Nephron (organoid): ENCODE results near the gene GPSM1.
A peak's percentile ranks its signal among the peaks of the same experiment; 100 is the strongest.

ENCODE experiments used
- H3K27ac Mint-ChIP-seq, 3 experiments: 2 replicates each; pipeline ENCODE4 v1.8.0; 2020; ENCODE audit warnings: mixed read lengths in 3 of 3, mild to moderate bottlenecking in 2 of 3, moderate library complexity in 1 of 3
- H3K27me3 Mint-ChIP-seq: 2 replicates; pipeline ENCODE4 v1.8.0; 2021; ENCODE audit warnings: low read depth, mild to moderate bottlenecking, moderate library complexity, mixed read lengths
- H3K36me3 Mint-ChIP-seq: 2 replicates; pipeline ENCODE4 v1.8.0; 2020; ENCODE audit warnings: low read depth, mixed read lengths
- H3K4me1 Mint-ChIP-seq: 2 replicates; pipeline ENCODE4 v1.8.0; 2020; ENCODE audit warnings: mixed read lengths
- H3K4me3 Mint-ChIP-seq, 3 experiments: 2 replicates each; pipeline ENCODE4 v1.8.0; 2020; ENCODE audit warnings: mild to moderate bottlenecking in 3 of 3, mixed read lengths in 3 of 3, moderate library complexity in 2 of 3
- H3K9me3 Mint-ChIP-seq: 2 replicates; pipeline ENCODE4 v1.8.0; 2020; ENCODE audit warnings: mixed read lengths
- TF ChIP-seq, protein P1 (sequence below), 3 experiments: fragments of 200-600 bp; sonication (generic); IDR thresholded peaks; one replicate each; pipeline ENCODE4 v1.5.0; 2021; ENCODE audit warnings: antibody characterized with exemption in 3 of 3; ENCODE audit not compliant: unreplicated experiment in 3 of 3

The GPSM1 gene

DNA sequence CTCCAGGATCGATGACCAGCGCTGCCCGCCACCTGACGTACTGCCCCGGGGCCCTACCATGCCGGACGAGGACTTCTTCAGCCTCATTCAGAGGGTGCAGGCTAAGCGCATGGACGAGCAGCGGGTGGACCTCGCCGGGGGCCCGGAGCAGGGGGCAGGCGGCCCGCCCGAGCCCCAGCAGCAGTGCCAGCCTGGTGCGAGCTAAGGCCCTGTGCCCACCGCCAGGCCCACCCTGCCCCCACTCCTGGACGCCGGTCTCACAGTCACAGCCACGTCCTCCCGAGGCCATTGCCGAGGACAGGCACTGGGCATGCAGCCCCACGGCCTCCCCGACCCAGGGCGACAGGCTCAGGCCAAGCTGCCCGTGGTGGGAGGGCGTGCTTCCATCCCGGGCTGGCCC lies 30.7 kb downstream of the GPSM1 start:
- H3K27ac Mint-ChIP-seq = no peak overlapping the region
- H3K4me1 Mint-ChIP-seq = peaks cover 8% of the 10 kb centered on the region
- TF ChIP-seq, protein P1, sequence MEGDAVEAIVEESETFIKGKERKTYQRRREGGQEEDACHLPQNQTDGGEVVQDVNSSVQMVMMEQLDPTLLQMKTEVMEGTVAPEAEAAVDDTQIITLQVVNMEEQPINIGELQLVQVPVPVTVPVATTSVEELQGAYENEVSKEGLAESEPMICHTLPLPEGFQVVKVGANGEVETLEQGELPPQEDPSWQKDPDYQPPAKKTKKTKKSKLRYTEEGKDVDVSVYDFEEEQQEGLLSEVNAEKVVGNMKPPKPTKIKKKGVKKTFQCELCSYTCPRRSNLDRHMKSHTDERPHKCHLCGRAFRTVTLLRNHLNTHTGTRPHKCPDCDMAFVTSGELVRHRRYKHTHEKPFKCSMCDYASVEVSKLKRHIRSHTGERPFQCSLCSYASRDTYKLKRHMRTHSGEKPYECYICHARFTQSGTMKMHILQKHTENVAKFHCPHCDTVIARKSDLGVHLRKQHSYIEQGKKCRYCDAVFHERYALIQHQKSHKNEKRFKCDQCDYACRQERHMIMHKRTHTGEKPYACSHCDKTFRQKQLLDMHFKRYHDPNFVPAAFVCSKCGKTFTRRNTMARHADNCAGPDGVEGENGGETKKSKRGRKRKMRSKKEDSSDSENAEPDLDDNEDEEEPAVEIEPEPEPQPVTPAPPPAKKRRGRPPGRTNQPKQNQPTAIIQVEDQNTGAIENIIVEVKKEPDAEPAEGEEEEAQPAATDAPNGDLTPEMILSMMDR (IDR thresholded peaks at IDR 0.05; ENCODE audit: unreplicated experiment in 3 of 3) = no peak
- H3K27me3 Mint-ChIP-seq = no peaks in the 10 kb centered on the region
- H3K4me3 Mint-ChIP-seq = no peak overlapping the region
- no peaks in the 10 kb centered on the region for H3K36me3 Mint-ChIP-seq
- H3K9me3 Mint-ChIP-seq = no peaks in the 10 kb centered on the region

DNA sequence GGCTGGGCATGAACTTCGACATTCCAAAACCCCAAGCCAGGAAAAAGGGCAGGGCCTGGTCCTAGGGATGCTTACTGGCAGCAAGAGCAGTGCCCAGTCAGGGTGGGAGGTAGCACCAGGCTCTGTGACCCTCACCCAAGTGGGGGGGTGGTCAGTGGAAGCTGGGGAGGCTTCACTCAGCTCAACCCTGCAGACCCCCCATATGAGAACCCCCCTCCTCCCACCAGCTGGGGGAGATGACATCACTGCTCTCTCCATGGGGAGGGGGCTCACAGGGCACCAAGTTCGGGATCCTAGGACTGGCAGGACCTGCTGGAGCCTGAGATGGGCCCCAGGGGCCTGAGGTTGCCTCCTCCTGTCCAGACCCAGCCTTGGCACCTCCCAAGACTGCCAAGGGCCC lies 31.5 kb downstream of the GPSM1 start:
- TF ChIP-seq, protein P1 (IDR thresholded peaks at IDR 0.05; ENCODE audit: unreplicated experiment in 3 of 3) = no peak
- H3K4me3 Mint-ChIP-seq = no peak overlapping the region

DNA sequence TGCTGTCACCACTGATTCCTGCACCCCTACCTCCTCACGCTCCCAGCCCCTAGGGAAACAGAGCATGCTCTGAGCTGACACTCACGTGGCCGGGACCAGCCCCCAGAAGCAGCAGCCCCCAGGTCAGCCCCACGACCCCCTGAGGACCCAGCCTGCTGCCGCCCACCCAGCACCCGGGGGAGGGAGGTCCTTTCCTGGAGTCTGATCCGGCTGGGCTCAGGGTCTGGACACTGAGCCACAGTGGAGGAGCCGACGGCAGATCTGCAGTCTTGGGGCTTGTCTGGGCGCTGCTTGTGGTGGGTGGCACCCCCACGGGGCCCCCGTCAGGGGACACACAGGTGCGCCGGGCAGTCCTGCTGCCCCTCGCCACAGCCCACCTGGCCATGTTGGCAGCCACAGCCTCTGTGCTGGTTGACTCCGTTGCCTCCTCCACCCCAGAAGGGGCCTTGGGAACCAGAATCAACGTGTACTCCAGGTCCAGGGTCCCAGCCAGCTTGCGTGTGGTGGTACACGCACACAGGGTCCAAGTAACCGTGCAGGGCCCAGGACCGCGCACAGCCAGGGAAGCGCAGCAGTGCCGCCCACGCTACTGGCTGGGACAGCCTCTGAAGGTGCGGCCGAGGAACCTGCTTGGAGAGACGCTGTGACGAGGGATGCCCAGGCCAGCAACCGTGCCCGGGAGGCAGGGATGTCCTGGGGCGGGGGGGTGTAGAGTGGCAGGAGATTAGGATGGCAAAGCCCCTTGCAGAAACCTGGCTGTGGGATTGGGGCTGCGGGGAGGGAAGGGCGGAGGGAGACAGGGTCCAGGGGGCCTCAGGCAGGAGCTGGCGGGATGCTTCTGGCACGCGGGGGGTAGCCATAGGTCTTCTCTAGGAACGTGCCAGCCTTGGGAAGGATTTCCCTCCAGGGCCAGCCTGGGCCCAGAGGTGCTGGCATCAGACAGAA lies 32.7 kb downstream of the GPSM1 start:
- Mint-ChIP-seq H3K9me3 (no peaks in the 10 kb centered on the region), H3K27ac (no peak overlapping the region), H3K36me3 (no peaks in the 10 kb centered on the region), H3K27me3 (no peaks in the 10 kb centered on the region), H3K4me1 (no peaks in the 10 kb centered on the region), H3K4me3 (no peak overlapping the region)
- TF ChIP-seq, protein P1 (IDR thresholded peaks at IDR 0.05; ENCODE audit: unreplicated experiment in 3 of 3) = no peak

More for the DNA sequence above, 31.5 kb downstream of the GPSM1 start:
- H3K27me3 Mint-ChIP-seq = no peaks in the 10 kb centered on the region
- H3K36me3 Mint-ChIP-seq = no peaks in the 10 kb centered on the region
- H3K9me3 Mint-ChIP-seq = no peaks in the 10 kb centered on the region
- H3K27ac Mint-ChIP-seq = no peak overlapping the region
- peaks cover 8% of the 10 kb centered on the region for H3K4me1 Mint-ChIP-seq

DNA sequence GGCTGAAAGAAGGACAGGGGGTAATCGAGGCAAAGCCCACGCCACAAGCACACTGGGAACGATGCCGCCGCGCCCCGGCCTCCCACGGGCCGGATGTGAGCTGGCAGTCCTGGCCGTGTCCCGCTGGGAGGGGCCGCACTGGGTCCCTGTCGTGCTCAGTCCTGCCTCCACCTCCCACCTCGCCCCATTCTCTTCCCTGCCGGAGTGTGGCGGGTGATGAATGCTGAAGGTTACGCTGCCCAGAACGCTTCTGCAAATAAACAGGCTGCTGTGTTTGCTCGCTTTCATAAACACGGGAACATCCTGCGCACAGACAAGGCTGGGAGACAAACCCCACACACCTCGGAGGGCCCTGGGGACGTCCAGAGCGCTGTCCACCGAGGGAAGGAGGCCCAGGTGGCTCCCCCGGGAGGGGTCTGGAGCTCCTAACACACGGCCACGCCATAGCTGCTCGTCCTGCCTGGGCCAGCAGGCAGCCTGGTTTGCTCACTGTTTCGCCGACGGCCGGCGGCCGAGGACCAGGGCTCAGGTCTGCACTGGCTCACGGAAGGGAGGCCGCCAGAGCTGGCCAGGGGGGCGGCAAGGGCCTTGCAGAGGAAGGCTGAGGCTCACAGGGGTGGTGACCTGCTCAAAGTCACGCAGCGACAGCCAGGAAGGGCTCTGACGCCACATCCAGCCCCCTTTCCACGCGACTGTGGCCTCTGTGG lies 33.9 kb downstream of the GPSM1 start:
- Mint-ChIP-seq H3K4me3 (peak overlapping the region in 2 of 3 experiments; percentile 38 to 50), H3K9me3 (no peaks in the 10 kb centered on the region), H3K27me3 (no peaks in the 10 kb centered on the region), H3K27ac (no peak overlapping the region), H3K4me1 (no peaks in the 10 kb centered on the region), H3K36me3 (no peaks in the 10 kb centered on the region)
- TF ChIP-seq, protein P1 (IDR thresholded peaks at IDR 0.05; ENCODE audit: unreplicated experiment in 3 of 3) = no peak

DNA sequence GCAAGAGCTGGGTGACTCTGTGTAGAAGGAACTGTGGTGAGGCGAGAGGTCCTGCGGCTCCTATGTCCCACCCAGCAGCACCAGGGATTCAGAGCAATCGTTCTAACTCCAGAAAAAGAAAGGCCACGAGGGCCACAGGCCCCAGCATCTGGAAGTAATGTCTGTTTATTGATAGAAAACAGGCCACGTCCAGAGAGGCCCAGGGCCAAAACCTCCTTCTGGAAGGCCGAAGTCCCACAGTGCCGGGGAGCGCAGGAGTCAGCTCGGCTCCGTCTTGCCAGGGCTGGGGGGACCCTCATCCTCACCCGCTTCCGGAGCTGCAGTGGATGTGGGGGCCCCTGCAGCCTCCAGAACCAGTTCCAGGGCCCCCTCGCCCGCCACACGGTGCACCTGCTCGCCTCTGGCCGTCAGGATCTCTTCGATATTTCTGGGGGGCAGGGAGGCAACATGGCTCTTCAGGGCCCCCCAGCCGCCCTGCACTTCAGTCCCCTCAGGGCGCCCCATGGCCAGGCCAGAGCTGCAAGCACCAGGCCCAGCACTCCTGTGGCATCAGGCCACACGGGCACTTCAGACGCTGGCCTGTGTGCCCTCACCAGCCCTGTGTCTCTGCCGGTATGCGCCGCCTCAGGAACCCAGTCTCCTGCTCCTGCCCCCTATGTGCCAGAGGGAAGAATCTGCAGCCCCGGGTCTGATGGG lies 34.6 kb downstream of the GPSM1 start:
- TF ChIP-seq, protein P1 (IDR thresholded peaks at IDR 0.05; ENCODE audit: unreplicated experiment in 3 of 3) = no peak
- H3K27ac Mint-ChIP-seq = no peak overlapping the region
- H3K36me3 Mint-ChIP-seq = no peaks in the 10 kb centered on the region
- peak overlapping the region in 2 of 3 experiments; percentile 23 to 67 for H3K4me3 Mint-ChIP-seq
- no peaks in the 10 kb centered on the region for H3K9me3 Mint-ChIP-seq
- H3K27me3 Mint-ChIP-seq = no peaks in the 10 kb centered on the region
- no peaks in the 10 kb centered on the region for H3K4me1 Mint-ChIP-seq
